B cell (primary cell): Measurements from ENCODE around the gene PLEKHA5. TPM values are rescaled to one million over a fixed set of nuclear protein-coding genes. Genes with fewer than 3 reads are reported as not detected.

ENCODE experiments used
- ATAC-seq: fragments of 200-7000 bp; cut with Tn5 transposase; one replicate; pipeline ENCODE4 v1.10.0; 2021; ENCODE audit warnings: low read depth, mild to moderate bottlenecking, moderate number of reproducible peaks, moderate library complexity
- CTCF ChIA-PET: fragments of 350-600 bp; sonication (Branson Sonifier 250); formaldehyde crosslinking; loops from one replicate; lab custom pipeline; 2021; ENCODE audit warnings: antibody characterized with exemption, inconsistent platforms; lab: Charles Lee
- POLR2A ChIA-PET: fragments of 350-600 bp; sonication (Branson Sonifier 250); formaldehyde crosslinking; loops from one replicate; lab custom pipeline; 2021; ENCODE audit warnings: antibody characterized with exemption; lab: Charles Lee
- DNase-seq: peaks from one replicate; pipeline ENCODE4 v3.0.0; 2013
- H2AFZ ChIP-seq: 2 replicates; pipeline ENCODE4 v1.6.1; 2012; ENCODE audit warnings: mild to moderate bottlenecking, low read depth, low read length; ENCODE audit not compliant: insufficient read depth, poor library complexity, severe bottlenecking
- H3K27ac ChIP-seq, 2 donors: 1 replicate in 1 of 2; 2 replicates in 1 of 2; pipeline ENCODE4 v1.5.1; 2012 to 2013; ENCODE audit warnings: low read length in 2 of 2, mild to moderate bottlenecking in 2 of 2, moderate library complexity in 1 of 2
- H3K27me3 ChIP-seq, 4 experiments: fragments of 200-600 bp in 1 of 4; sonication (generic) in 1 of 4; replicated peaks in 1 of 4; 1 replicate in 2 of 4; 2 replicates in 2 of 4; pipeline versions ENCODE4 v1.6.1 to v1.7.0; 2013 to 2016; ENCODE audit warnings: low read length in 3 of 4, mild to moderate bottlenecking in 2 of 4, mixed read lengths in 1 of 4, moderate library complexity in 1 of 4; ENCODE audit not compliant: insufficient read depth in 4 of 4, control insufficient read depth in 3 of 4; ENCODE audit errors: control extremely low read depth in 1 of 4
- H3K36me3 ChIP-seq, 2 experiments: replicated peaks in 1 of 2; 1 replicate in 1 of 2; 2 replicates in 1 of 2; pipeline versions ENCODE4 v1.6.1 to v1.7.1; 2013; ENCODE audit warnings: low read length in 1 of 2; ENCODE audit not compliant: insufficient read depth in 2 of 2, control insufficient read depth in 1 of 2; ENCODE audit errors: control extremely low read depth in 1 of 2, extremely low read depth in 1 of 2
- H3K4me1 ChIP-seq, 2 donors: fragments of 200-600 bp in 1 of 2; sonication (generic) in 1 of 2; 1 replicate in 1 of 2; 2 replicates in 1 of 2; pipeline versions ENCODE4 v1.5.1 to v1.6.1; 2013 to 2017; ENCODE audit warnings: low read length in 2 of 2; ENCODE audit not compliant: control insufficient read depth in 2 of 2, insufficient read depth in 2 of 2
- H3K4me2 ChIP-seq: replicated peaks from 2 replicates; pipeline ENCODE3; 2012; ENCODE audit warnings: mild to moderate bottlenecking, low read depth, low read length; ENCODE audit not compliant: poor library complexity, severe bottlenecking
- H3K4me3 ChIP-seq, 5 experiments: fragments of 200-600 bp in 1 of 5; sonication (generic) in 1 of 5; 1 replicate in 3 of 5; 2 replicates in 2 of 5; pipeline versions ENCODE4 v1.5.1 to v1.7.0; 2011 to 2016; ENCODE audit warnings: low read length in 4 of 5, mild to moderate bottlenecking in 4 of 5, low read depth in 2 of 5, control low read depth in 1 of 5, moderate library complexity in 1 of 5; ENCODE audit not compliant: insufficient read depth in 1 of 5; ENCODE audit errors: control extremely low read depth in 1 of 5, extremely low read depth in 1 of 5
- H3K79me2 ChIP-seq: fragments of 200-600 bp; sonication (generic); one replicate; pipeline ENCODE4 v1.6.0; 2016; ENCODE audit warnings: low read length; ENCODE audit not compliant: control insufficient read depth, insufficient read depth
- H3K9ac ChIP-seq: fragments of 200-600 bp; sonication (generic); 2 replicates; pipeline ENCODE4 v1.6.1; 2017; ENCODE audit warnings: mild to moderate bottlenecking, low read length, moderate library complexity
- H3K9me3 ChIP-seq, 3 donors: one replicate each; pipeline versions ENCODE4 v1.6.1 to v1.7.1; 2013; ENCODE audit warnings: low read length in 2 of 3; ENCODE audit not compliant: control insufficient read depth in 2 of 3, insufficient read depth in 1 of 3; ENCODE audit errors: control extremely low read depth in 1 of 3
- H4K20me1 ChIP-seq: 2 replicates; pipeline ENCODE4 v1.6.0; 2012; ENCODE audit warnings: mild to moderate bottlenecking, low read length; ENCODE audit not compliant: insufficient read depth, control insufficient read depth, poor library complexity, severe bottlenecking
- H3K27ac Mint-ChIP-seq: one replicate; pipeline ENCODE4 v1.8.0; 2021; ENCODE audit warnings: mixed read lengths
- H3K27me3 Mint-ChIP-seq: one replicate; pipeline ENCODE4 v1.8.0; 2021; ENCODE audit warnings: mixed read lengths
- H3K4me1 Mint-ChIP-seq: one replicate; pipeline ENCODE4 v1.8.0; 2021; ENCODE audit warnings: mixed read lengths
- H3K4me3 Mint-ChIP-seq: one replicate; pipeline ENCODE4 v1.8.0; 2021; ENCODE audit warnings: mixed read lengths
- H3K9me3 Mint-ChIP-seq: one replicate; pipeline ENCODE4 v1.8.0; 2022; ENCODE audit warnings: mixed read lengths; ENCODE audit not compliant: insufficient read depth
- EZH2 ChIP-seq: IDR thresholded peaks from 2 replicates; pipeline ENCODE4 v1.6.1; 2012; ENCODE audit warnings: borderline replicate concordance, low read depth, mild to moderate bottlenecking, moderate library complexity, low read length; ENCODE audit not compliant: insufficient read depth, poor library complexity, severe bottlenecking
- WGBS: methylation state at CpG from one replicate; pipeline ENCODE4 v1.1.5; 2013; ENCODE audit warnings: missing lambda C conversion rate; ENCODE audit not compliant: insufficient coverage; 5-methylcytosine and 5-hydroxymethylcytosine counted together
- intact Hi-C: fragments of 100-400 bp; cut with micrococcal nuclease; formaldehyde crosslinking; loops from one replicate; pipeline ENCODE4 v1.10.0; 2022
- polyA plus RNA-seq: library from polyadenylated mRNA; depleted of rRNA; stranded (reverse); fragments of >200 nt; gene quantifications from 2 replicates; pipeline ENCODE4 v1.2.3, GENCODE V29; 2012
- total RNA-seq, 2 donors: library from RNA; stranded (reverse); fragments of 120-200 nt in 1 of 2; gene quantifications; 1 replicate in 1 of 2; 2 replicates in 1 of 2; pipeline versions ENCODE4 v1.2.3 to v1.2.4, GENCODE V29; 2013 to 2022
- TF ChIP-seq, protein P1 (sequence below): fragments of 200-600 bp; IDR thresholded peaks from one replicate; pipeline ENCODE4 v1.8.0; 2022; ENCODE audit warnings: antibody characterized with exemption, mild to moderate bottlenecking

The PLEKHA5 gene
- total and polyA plus RNA-seq, 2 donors (not counting 1 experiment from before 2014, with no cell fraction given) = 0.03 to 0.22 TPM

DNA sequence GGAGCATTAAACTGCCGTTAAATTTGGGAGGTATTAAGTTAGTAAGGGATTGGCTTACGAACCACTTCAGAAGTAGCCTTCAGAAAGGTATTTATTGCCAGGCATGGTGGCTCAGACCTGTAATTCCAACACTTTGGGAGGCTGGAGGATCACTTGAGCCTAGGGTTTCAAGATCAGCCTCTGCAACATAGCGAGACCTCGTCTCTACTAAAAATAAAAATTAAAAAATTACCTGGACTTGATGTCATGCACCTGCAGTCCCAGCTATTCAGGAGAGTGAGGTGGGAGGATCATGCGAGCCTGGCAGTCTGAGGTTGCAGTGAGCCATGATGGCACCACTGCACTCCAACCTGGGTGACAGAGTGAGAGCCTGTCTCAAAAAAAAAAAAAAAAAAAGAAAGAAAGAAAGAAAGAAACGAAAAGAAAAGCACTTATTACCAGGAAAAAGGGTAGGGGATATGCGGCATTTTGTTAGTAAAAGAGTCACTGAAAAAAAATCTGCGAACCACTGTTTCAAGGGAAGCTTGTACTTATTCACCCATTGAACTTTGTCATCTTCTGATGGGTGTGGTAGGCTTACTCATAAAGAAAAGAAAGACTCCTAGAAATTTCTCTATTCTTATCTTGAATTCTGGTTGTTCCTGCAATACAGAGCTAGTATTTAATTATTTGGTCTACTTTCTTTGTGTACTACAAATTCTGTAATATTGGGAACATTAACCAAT is 33.6 kb upstream of the PLEKHA5 start:
- Mint-ChIP-seq H3K4me3 (no peak overlapping the region), H3K4me1 (no peaks in the 10 kb centered on the region), H3K9me3 (peaks cover 2% of the 10 kb centered on the region), H3K27ac (no peak overlapping the region), H3K27me3 (no peaks in the 10 kb centered on the region)
- Histone ChIP-seq H3K4me2 (no peak overlapping the region), H2AFZ (no peak overlapping the region), H3K27me3 (no peaks in the 10 kb centered on the region), H3K79me2 (no peaks in the 10 kb centered on the region), H3K9ac (no peak overlapping the region), H4K20me1 (no peaks in the 10 kb centered on the region), H3K36me3 (no peaks in the 10 kb centered on the region), H3K9me3 (no peaks in the 10 kb centered on the region), H3K4me1 (no peaks in the 10 kb centered on the region), H3K4me3 (no peak overlapping the region), H3K27ac (no peak overlapping the region)
- ChIA-PET POLR2A (no interaction called here), CTCF (no interaction called here)
- ATAC-seq (no peak), DNase-seq (no peak)
- intact Hi-C loops = no loop called here
- TF ChIP-seq, protein P1, sequence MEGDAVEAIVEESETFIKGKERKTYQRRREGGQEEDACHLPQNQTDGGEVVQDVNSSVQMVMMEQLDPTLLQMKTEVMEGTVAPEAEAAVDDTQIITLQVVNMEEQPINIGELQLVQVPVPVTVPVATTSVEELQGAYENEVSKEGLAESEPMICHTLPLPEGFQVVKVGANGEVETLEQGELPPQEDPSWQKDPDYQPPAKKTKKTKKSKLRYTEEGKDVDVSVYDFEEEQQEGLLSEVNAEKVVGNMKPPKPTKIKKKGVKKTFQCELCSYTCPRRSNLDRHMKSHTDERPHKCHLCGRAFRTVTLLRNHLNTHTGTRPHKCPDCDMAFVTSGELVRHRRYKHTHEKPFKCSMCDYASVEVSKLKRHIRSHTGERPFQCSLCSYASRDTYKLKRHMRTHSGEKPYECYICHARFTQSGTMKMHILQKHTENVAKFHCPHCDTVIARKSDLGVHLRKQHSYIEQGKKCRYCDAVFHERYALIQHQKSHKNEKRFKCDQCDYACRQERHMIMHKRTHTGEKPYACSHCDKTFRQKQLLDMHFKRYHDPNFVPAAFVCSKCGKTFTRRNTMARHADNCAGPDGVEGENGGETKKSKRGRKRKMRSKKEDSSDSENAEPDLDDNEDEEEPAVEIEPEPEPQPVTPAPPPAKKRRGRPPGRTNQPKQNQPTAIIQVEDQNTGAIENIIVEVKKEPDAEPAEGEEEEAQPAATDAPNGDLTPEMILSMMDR = no peak
- TF ChIP-seq EZH2 = no peak
- 88% methylated on average over 1 of the region's 8 CpGs for WGBS

DNA sequence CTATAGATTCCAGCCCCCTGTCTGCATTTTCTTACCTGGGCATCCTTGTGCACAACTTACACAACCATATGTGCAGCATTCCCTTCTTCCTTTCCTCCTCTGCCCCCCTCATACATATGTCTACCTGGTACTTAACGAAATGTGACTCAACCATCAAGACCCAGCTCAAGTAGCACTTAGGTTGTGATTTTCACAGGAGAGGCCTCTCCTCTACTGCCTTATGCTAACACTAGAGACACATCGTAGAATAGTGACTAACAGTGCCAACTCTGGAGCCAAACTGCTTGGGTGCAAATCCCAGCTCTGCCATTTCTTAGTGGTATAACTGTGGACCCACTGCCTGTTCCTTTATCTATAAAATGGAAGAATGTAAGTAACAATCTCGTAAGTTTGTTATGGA is 24.1 kb upstream of the PLEKHA5 start:
- WGBS = 86% methylated on average over 1 of the region's 3 CpGs
- Histone ChIP-seq H3K27me3 (no peaks in the 10 kb centered on the region), H3K9ac (no peak overlapping the region), H4K20me1 (no peaks in the 10 kb centered on the region), H3K27ac (no peak overlapping the region), H3K36me3 (no peaks in the 10 kb centered on the region), H3K79me2 (no peaks in the 10 kb centered on the region), H3K4me3 (no peak overlapping the region), H3K4me2 (no peak overlapping the region), H2AFZ (no peak overlapping the region), H3K4me1 (no peaks in the 10 kb centered on the region), H3K9me3 (peaks cover 0 to 10% (median 0%) of the 10 kb centered on the region in 3 donors)
- CTCF ChIA-PET = no interaction called here
- H3K9me3 Mint-ChIP-seq = no peaks in the 10 kb centered on the region
- no peaks in the 10 kb centered on the region for H3K27me3 Mint-ChIP-seq
- intact Hi-C loops = no loop called here
- no peaks in the 10 kb centered on the region for H3K4me1 Mint-ChIP-seq
- TF ChIP-seq, protein P1 = no peak
- no peak for TF ChIP-seq EZH2
- H3K27ac Mint-ChIP-seq = no peak overlapping the region
- POLR2A ChIA-PET = no interaction called here
- H3K4me3 Mint-ChIP-seq = no peak overlapping the region
- no peak for DNase-seq
- ATAC-seq = no peak
